Measurements from ENCODE around the gene TICAM1. TPM values are rescaled to one million over a fixed set of nuclear protein-coding genes. Genes with fewer than 3 reads are reported as not detected.

TICAM1 gene
- total and polyA plus RNA-seq, 2 of the 8 experiments (the other 6 are each of a cell fraction or from before 2014, with no cell fraction given): 0.41 to 0.65 TPM

DNA sequence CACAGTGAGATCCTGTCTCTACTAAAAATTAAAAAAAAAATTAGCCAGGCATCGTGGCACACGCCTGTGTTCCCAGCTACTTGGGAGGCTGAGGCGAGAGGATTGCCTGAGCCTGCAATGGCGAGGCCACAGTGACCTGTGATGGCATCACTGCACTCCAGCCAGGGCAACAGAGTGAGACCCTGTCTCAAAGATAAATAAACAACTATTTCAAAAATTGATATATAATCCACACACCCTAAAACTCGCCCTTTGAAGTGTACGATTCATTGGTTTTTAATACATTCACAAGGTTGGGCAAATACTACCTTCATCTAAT lies 12.1 kb upstream of the TICAM1 start:
- CTCF ChIA-PET (ENCODE audit: partially characterized antibody): interaction anchor here (0.6 to 5.2 kb wide), 7 partner anchors 8 to 190 kb away, joined by 3 to 32 read pairs (median 3); no protein-coding TSS in a partner anchor
- Histone ChIP-seq H3K79me2 (ENCODE audit: control insufficient read depth in 1 of 2, insufficient read depth in 2 of 2, low read length in 2 of 2) (no peaks in the 10 kb centered on the region), H3K27me3 (replicated peaks in 1 of 4; ENCODE audit: control insufficient read depth in 3 of 4, extremely low read depth in 1 of 4, insufficient read depth in 3 of 4, low read length in 3 of 4) (no peaks in the 10 kb centered on the region; a peak in 1 of 7 replicates)
- TF ChIP-seq RBBP5 (IDR thresholded peaks at IDR 0.05; ENCODE audit: borderline replicate concordance, low read depth, low read length) (no peak), FOSL1 (IDR thresholded peaks at IDR 0.05; ENCODE audit: insufficient read depth, low read depth, low read length) (no peak), SIN3A (conservative IDR thresholded peaks at IDR 0.05 in 1 of 2, IDR thresholded peaks at IDR 0.05 in 1 of 2; ENCODE audit: low read depth in 1 of 2, low read length in 2 of 2) (no peak), TAF1 (IDR thresholded peaks at IDR 0.05; ENCODE audit: low read depth, low read length) (no peak), GTF2F1 (IDR thresholded peaks at IDR 0.05; ENCODE audit: borderline replicate concordance, low read depth, low read length) (no peak), EP300 (IDR thresholded peaks at IDR 0.05; ENCODE audit: borderline replicate concordance in 1 of 2, low read depth in 2 of 2, low read length in 2 of 2) (no peak), MAFK (IDR thresholded peaks at IDR 0.05; ENCODE audit: low read depth, low read length) (no peak), EGR1 (IDR thresholded peaks at IDR 0.05; ENCODE audit: borderline replicate concordance, low read depth, low read length) (no peak), TEAD4 (IDR thresholded peaks at IDR 0.05; ENCODE audit: low read depth, low read length) (no peak), NANOG (IDR thresholded peaks at IDR 0.05; ENCODE audit: insufficient read depth, low read depth, low read length, poor library complexity, severe bottlenecking) (no peak), CEBPB (IDR thresholded peaks at IDR 0.05; ENCODE audit: low read depth, low read length) (no peak)

More for the DNA sequence above, 12.1 kb upstream of the TICAM1 start:
- FAIRE-seq: no peak
- no peaks in the 10 kb centered on the region for H3K23me2 ChIP-seq (ENCODE audit: low read depth, low read length)
- H3K79me1 ChIP-seq (ENCODE audit: low read depth, low read length): no peaks in the 10 kb centered on the region
- no peak overlapping the region for H3K23ac ChIP-seq (ENCODE audit: insufficient read length)
- no peak overlapping the region for H2BK120ac ChIP-seq (replicated peaks; ENCODE audit: low read depth, low read length)
- no peaks in the 10 kb centered on the region; a peak in 1 of 4 replicates for H3K9me3 ChIP-seq (ENCODE audit: insufficient read depth in 2 of 2, low read depth in 1 of 2, low read length in 1 of 2)
- H3K36me3 ChIP-seq (ENCODE audit: control insufficient read depth in 2 of 4, insufficient read depth in 4 of 4, low read length in 3 of 4): peaks cover 11 to 34% (median 24%) of the 10 kb centered on the region in 4 experiments
- no peak overlapping the region for H4K91ac ChIP-seq (replicated peaks; ENCODE audit: insufficient read length, low read length)
- H3K4me1 ChIP-seq (replicated peaks in 1 of 4; ENCODE audit: control insufficient read depth in 3 of 4, insufficient read depth in 4 of 4, low read length in 3 of 4): no peaks in the 10 kb centered on the region
- no peak overlapping the region for H2BK15ac ChIP-seq (ENCODE audit: low read length)
- POLR2A ChIA-PET (ENCODE audit: partially characterized antibody): interaction anchor here (1.7 kb wide), 1 partner anchor 24 kb away, joined by 4 read pairs; the partner anchor contains the start of gene PLIN3
- H3K56ac ChIP-seq (replicated peaks; ENCODE audit: insufficient read length, low read depth, low read length): no peak overlapping the region
- H2AFZ ChIP-seq (ENCODE audit: low read length): no peak overlapping the region
- H2BK5ac ChIP-seq (ENCODE audit: low read depth, low read length): no peak overlapping the region
- no peak overlapping the region for H2BK12ac ChIP-seq (ENCODE audit: low read depth, low read length)
- H3K4me2 ChIP-seq (ENCODE audit: insufficient read depth in 1 of 2, low read depth in 2 of 2, low read length in 2 of 2): no peak overlapping the region
- no peak overlapping the region for H3K14ac ChIP-seq (ENCODE audit: insufficient read length)
- H3K27ac ChIP-seq (ENCODE audit: low read depth, low read length): no peak overlapping the region
- no peak overlapping the region for H4K8ac ChIP-seq (ENCODE audit: extremely low read depth, insufficient read depth, low read length)
- no peak for DNase-seq (ENCODE audit: low read depth in 1 of 2, low spot score in 2 of 2)
- H2AK5ac ChIP-seq (ENCODE audit: low read depth, low read length): no peak overlapping the region
- no peak overlapping the region for H4K5ac ChIP-seq (ENCODE audit: insufficient read length, low read depth, low read length)
- no peak overlapping the region for H3K4me3 ChIP-seq (ENCODE audit: extremely low read depth in 1 of 4, insufficient read depth in 2 of 4, low read depth in 3 of 4, low read length in 4 of 4)
- H3K18ac ChIP-seq (ENCODE audit: extremely low read depth, low read length): no peak overlapping the region
- WGBS, 2 experiments (ENCODE audit: extremely low coverage in 1 of 2, insufficient coverage in 1 of 2, insufficient read length in 1 of 2, insufficient replicate concordance in 2 of 2, low coverage in 1 of 2, low lambda C conversion rate in 2 of 2, missing lambda C conversion rate in 1 of 2): 96% methylated on average over 6 of the region's 6 CpGs; no CpG with 5 or more reads in 1 of the 2 experiments
- peaks cover 0 to 2% of the 10 kb centered on the region in 2 experiments for H4K20me1 ChIP-seq (replicated peaks in 1 of 2; ENCODE audit: control insufficient read depth in 1 of 2, insufficient read depth in 2 of 2, low read length in 2 of 2)
- H2BK20ac ChIP-seq (ENCODE audit: low read length): no peak overlapping the region
- H3K9ac ChIP-seq (replicated peaks in 1 of 4; ENCODE audit: extremely low read depth in 1 of 4, low read depth in 3 of 4, low read length in 3 of 4): no peak overlapping the region
- H3K4ac ChIP-seq (replicated peaks; ENCODE audit: insufficient read length, low read depth, low read length): no peak overlapping the region

Measured in H1 (cell line).